Activated CD8-positive, alpha-beta T cell treated with anti-CD3 and anti-CD28 coated beads for 36 hours (primary cell): Measurements from ENCODE around the gene LGR6. TPM values are rescaled to one million over a fixed set of nuclear protein-coding genes. Genes with fewer than 3 reads are reported as not detected.

Source experiments
- ATAC-seq: fragments of 200-7000 bp; cut with Tn5 transposase; one replicate; pipeline ENCODE4 v1.10.0; 2021; ENCODE audit warnings: mild to moderate bottlenecking, moderate library complexity
- CTCF ChIA-PET: fragments of 350-600 bp; sonication (Branson Sonifier 250); formaldehyde crosslinking; loops from one replicate; lab custom pipeline; 2021; ENCODE audit warnings: antibody characterized with exemption; lab: Charles Lee
- POLR2A ChIA-PET: fragments of 350-600 bp; sonication (Branson Sonifier 250); formaldehyde crosslinking; loops from one replicate; lab custom pipeline; 2021; ENCODE audit warnings: antibody characterized with exemption; lab: Charles Lee
- DNase-seq: peaks from one replicate; pipeline ENCODE4 v3.0.0-alpha.2; 2020
- H3K27ac Mint-ChIP-seq: one replicate; pipeline ENCODE4 v1.8.0; 2021; ENCODE audit warnings: mild to moderate bottlenecking, mixed read lengths
- H3K27me3 Mint-ChIP-seq: one replicate; pipeline ENCODE4 v1.8.0; 2021; ENCODE audit warnings: mixed read lengths
- H3K36me3 Mint-ChIP-seq: one replicate; pipeline ENCODE4 v1.8.0; 2021; ENCODE audit warnings: low read depth, mixed read lengths
- H3K4me1 Mint-ChIP-seq: one replicate; pipeline ENCODE4 v1.8.0; 2021; ENCODE audit warnings: low read depth, mixed read lengths
- H3K4me3 Mint-ChIP-seq: one replicate; pipeline ENCODE4 v1.8.0; 2021; ENCODE audit warnings: mild to moderate bottlenecking, moderate library complexity, mixed read lengths
- H3K9me3 Mint-ChIP-seq: one replicate; pipeline ENCODE4 v1.8.0; 2021; ENCODE audit warnings: mixed read lengths
- intact Hi-C: fragments of 100-400 bp; cut with micrococcal nuclease; formaldehyde crosslinking; loops from one replicate; pipeline ENCODE4 v1.10.0; 2022
- total RNA-seq, 2 experiments: library from RNA; stranded (reverse); gene quantifications; one replicate each; pipeline ENCODE4 v1.2.3, GENCODE V29; 2021
- TF ChIP-seq, protein P1 (sequence below): fragments of 200-600 bp; IDR thresholded peaks from one replicate; pipeline ENCODE4 v1.8.0; 2022; ENCODE audit warnings: antibody characterized with exemption, mild to moderate bottlenecking

Gene LGR6
- total RNA-seq, 2 experiments from 2014 or later = 0.34 TPM

DNA sequence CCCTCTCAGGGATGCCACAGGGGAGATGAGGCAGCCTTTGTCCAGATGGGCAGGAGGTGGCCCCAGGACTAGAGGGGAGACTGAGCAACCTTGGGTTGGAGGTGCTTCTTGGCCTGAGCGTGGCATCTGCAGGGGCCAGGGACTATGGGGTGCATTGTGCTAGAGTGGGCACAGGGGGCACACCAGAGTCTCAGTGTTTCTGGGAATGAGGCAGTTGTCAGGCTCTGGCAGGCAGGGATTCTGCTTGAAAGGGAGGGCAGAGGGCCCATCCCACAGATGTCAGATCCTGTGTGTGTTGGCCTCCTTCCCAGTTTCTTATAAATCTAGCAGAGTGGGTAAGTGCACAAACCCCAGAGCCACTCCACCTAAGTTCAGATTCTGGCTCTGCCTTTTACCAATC, 13.7 kb downstream of the LGR6 start:
- Mint-ChIP-seq H3K27ac (no peak overlapping the region), H3K27me3 (peaks cover 10% of the 10 kb centered on the region), H3K4me3 (no peak overlapping the region), H3K4me1 (no peaks in the 10 kb centered on the region), H3K36me3 (no peaks in the 10 kb centered on the region), H3K9me3 (no peaks in the 10 kb centered on the region)
- intact Hi-C loops = no loop called here
- DNase-seq (no peak), ATAC-seq (no peak)
- ChIA-PET POLR2A (no interaction called here), CTCF (no interaction called here)
- TF ChIP-seq, protein P1, sequence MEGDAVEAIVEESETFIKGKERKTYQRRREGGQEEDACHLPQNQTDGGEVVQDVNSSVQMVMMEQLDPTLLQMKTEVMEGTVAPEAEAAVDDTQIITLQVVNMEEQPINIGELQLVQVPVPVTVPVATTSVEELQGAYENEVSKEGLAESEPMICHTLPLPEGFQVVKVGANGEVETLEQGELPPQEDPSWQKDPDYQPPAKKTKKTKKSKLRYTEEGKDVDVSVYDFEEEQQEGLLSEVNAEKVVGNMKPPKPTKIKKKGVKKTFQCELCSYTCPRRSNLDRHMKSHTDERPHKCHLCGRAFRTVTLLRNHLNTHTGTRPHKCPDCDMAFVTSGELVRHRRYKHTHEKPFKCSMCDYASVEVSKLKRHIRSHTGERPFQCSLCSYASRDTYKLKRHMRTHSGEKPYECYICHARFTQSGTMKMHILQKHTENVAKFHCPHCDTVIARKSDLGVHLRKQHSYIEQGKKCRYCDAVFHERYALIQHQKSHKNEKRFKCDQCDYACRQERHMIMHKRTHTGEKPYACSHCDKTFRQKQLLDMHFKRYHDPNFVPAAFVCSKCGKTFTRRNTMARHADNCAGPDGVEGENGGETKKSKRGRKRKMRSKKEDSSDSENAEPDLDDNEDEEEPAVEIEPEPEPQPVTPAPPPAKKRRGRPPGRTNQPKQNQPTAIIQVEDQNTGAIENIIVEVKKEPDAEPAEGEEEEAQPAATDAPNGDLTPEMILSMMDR = no peak

GRCh38 chr1:202208351-202208857, 14.8 kb downstream of the LGR6 start:
- Mint-ChIP-seq H3K4me3 (no peak overlapping the region), H3K9me3 (no peaks in the 10 kb centered on the region), H3K27me3 (peaks cover 18% of the 10 kb centered on the region), H3K36me3 (no peaks in the 10 kb centered on the region), H3K27ac (no peak overlapping the region), H3K4me1 (no peaks in the 10 kb centered on the region)
- CTCF ChIA-PET = no interaction called here
- no peak for DNase-seq
- TF ChIP-seq, protein P1 = no peak
- ATAC-seq = no peak
- POLR2A ChIA-PET = no interaction called here
- intact Hi-C loops = no loop called here

- intact Hi-C loops = no loop called here
- peaks cover 5% of the 10 kb centered on the region for H3K4me1 Mint-ChIP-seq
- POLR2A ChIA-PET = no interaction called here
- peaks cover 32% of the 10 kb centered on the region for H3K27me3 Mint-ChIP-seq
- DNase-seq (no peak), ATAC-seq (peak; percentile 32)
- no peak overlapping the region for H3K27ac Mint-ChIP-seq
- CTCF ChIA-PET = interaction anchor here (1.0 to 1.1 kb wide), 2 partner anchors 11 to 15 kb away, joined by 3 to 4 read pairs; no protein-coding TSS in a partner anchor
- no peak overlapping the region for H3K4me3 Mint-ChIP-seq
- H3K36me3 Mint-ChIP-seq = no peaks in the 10 kb centered on the region
- TF ChIP-seq, protein P1 = no peak
- H3K9me3 Mint-ChIP-seq = no peaks in the 10 kb centered on the region
Observed at GRCh38 chr1:202210385-202210784, 16.8 kb downstream of the LGR6 start.

DNA sequence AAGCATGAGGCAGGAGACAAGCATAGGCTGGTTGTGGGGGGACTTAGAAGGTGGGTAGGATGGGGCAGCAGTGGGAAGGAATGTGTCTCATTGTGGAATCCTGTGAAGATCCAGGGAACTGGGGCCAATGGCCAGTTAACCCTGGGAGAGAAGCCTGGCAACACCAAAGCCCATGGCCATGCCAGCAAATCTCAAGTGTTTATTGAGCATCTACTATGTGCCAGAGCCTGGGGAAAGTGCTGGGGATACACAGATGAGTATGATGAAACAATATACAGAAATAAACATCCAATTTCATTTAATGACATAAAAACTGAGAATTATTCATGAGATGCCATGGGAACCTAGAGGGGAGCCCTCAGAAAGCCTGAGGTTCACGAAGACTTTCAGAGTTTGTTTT, 17.4 kb downstream of the LGR6 start:
- intact Hi-C loops = no loop called here
- peaks cover 5% of the 10 kb centered on the region for H3K4me1 Mint-ChIP-seq
- ATAC-seq = no peak

DNA sequence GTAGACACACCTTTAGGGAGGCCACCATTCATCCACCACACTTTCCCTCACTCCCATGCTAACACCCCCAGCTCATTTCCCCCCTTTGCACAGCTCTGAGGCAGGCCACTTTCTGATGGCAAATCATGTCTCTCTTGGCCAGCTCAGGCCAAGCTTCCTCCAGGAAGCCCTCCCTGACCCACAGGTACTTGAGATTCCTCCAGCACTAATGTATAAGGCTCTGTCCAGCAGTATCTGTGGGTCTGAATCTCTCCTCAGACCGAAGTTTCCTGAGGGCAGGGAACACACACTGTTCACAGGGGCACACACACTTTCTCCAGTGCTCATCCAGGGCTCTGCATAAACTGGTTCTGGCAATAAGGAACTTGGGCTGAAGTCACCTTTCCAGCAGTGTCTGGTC, 19.2 kb downstream of the LGR6 start:
- TF ChIP-seq, protein P1 = no peak
- DNase-seq (no peak), ATAC-seq (no peak)
- Mint-ChIP-seq H3K36me3 (no peaks in the 10 kb centered on the region), H3K27ac (no peak overlapping the region), H3K9me3 (no peaks in the 10 kb centered on the region), H3K4me3 (no peak overlapping the region), H3K27me3 (peaks cover 38% of the 10 kb centered on the region), H3K4me1 (peaks cover 5% of the 10 kb centered on the region)
- ChIA-PET POLR2A (no interaction called here), CTCF (interaction anchor here (0.6 to 1.6 kb wide), 4 partner anchors 24 to 480 kb away, joined by 3 to 4 read pairs (median 3); no protein-coding TSS in a partner anchor)
- intact Hi-C loops = no loop called here

More for the DNA sequence above, 17.4 kb downstream of the LGR6 start:
- Mint-ChIP-seq H3K36me3 (no peaks in the 10 kb centered on the region), H3K4me3 (no peak overlapping the region), H3K27me3 (peaks cover 37% of the 10 kb centered on the region), H3K27ac (no peak overlapping the region), H3K9me3 (no peaks in the 10 kb centered on the region)
- CTCF ChIA-PET = interaction anchor here (1.1 kb wide), 1 partner anchor 15 kb away, joined by 4 read pairs; no protein-coding TSS in a partner anchor
- POLR2A ChIA-PET = no interaction called here
- TF ChIP-seq, protein P1 = no peak
- DNase-seq = no peak
